HepG2 (cell line): Measurements from ENCODE around the gene EMID1. TPM values are rescaled to one million over a fixed set of nuclear protein-coding genes. Genes with fewer than 3 reads are reported as not detected.

Experiments used
- ARHGAP35 ChIP-seq: sonication (generic); formaldehyde crosslinking; IDR thresholded peaks from 2 replicates; pipeline ENCODE4 v1.9.0; 2022; ENCODE audit warnings: mild to moderate bottlenecking, inconsistent platforms, moderate library complexity, missing genetic modification reagents, borderline replicate concordance
- ATF5 ChIP-seq: sonication (generic); formaldehyde crosslinking; IDR thresholded peaks from 2 replicates; pipeline ENCODE4 v1.4.0; 2020; ENCODE audit warnings: mild to moderate bottlenecking, low read depth, missing genetic modification reagents
- BRCA1 ChIP-seq: sonication (generic); formaldehyde crosslinking; IDR thresholded peaks from 2 replicates; pipeline ENCODE4 v1.4.0; 2020; ENCODE audit warnings: missing genetic modification reagents
- CC2D1A ChIP-seq: sonication (generic); formaldehyde crosslinking; IDR thresholded peaks from 2 replicates; pipeline ENCODE4 v1.8.1; 2023; ENCODE audit warnings: mild to moderate bottlenecking, missing genetic modification reagents
- E2F5 ChIP-seq: sonication (generic); formaldehyde crosslinking; conservative IDR thresholded peaks from 2 replicates; pipeline ENCODE4 v1.4.0; 2020; ENCODE audit warnings: missing genetic modification reagents
- FOXO1 ChIP-seq: sonication (generic); formaldehyde crosslinking; IDR thresholded peaks from 2 replicates; pipeline ENCODE4 v1.4.0; 2020; ENCODE audit warnings: missing genetic modification reagents
- MIER2 ChIP-seq: IDR thresholded peaks from 2 replicates; pipeline ENCODE4 v1.6.1; 2016; ENCODE audit warnings: missing biosample characterization, missing genetic modification reagents
- RAD51 ChIP-seq: fragments of 450-650 bp; IDR thresholded peaks from 2 replicates; pipeline ENCODE4 v1.6.1; 2016; ENCODE audit warnings: borderline replicate concordance
- RORA ChIP-seq: sonication (generic); formaldehyde crosslinking; IDR thresholded peaks from 2 replicates; pipeline ENCODE4 v1.5.0; 2020; ENCODE audit warnings: mild to moderate bottlenecking, missing genetic modification reagents, moderate library complexity
- SIN3A ChIP-seq: IDR thresholded peaks from 2 replicates; pipeline ENCODE4 v1.6.1; 2011; ENCODE audit warnings: low read depth, mild to moderate bottlenecking, control low read depth, low read length, borderline replicate concordance
- SRSF4 ChIP-seq: fragments of 200-400 bp; formaldehyde crosslinking; IDR thresholded peaks from one replicate; pipeline ENCODE4 v1.6.1; 2018; ENCODE audit warnings: mild to moderate bottlenecking, low read depth, low read length, moderate library complexity; ENCODE audit not compliant: poor library complexity, severe bottlenecking
- ZBTB40 ChIP-seq, 2 experiments: fragments of 450-650 bp in 1 of 2; sonication (generic) in 1 of 2; formaldehyde crosslinking in 1 of 2; IDR thresholded peaks; 2 replicates each; pipeline versions ENCODE4 v1.6.1 to v1.8.0; 2016 to 2022; ENCODE audit warnings: antibody characterized with exemption in 1 of 2, mild to moderate bottlenecking in 1 of 2, missing genetic modification reagents in 1 of 2
- ZNF564 ChIP-seq: sonication (generic); formaldehyde crosslinking; IDR thresholded peaks from 2 replicates; pipeline ENCODE4 v1.8.1; 2023; ENCODE audit warnings: mild to moderate bottlenecking, missing genetic modification reagents
- ZZZ3 ChIP-seq: sonication (generic); formaldehyde crosslinking; IDR thresholded peaks from 2 replicates; pipeline ENCODE4 v1.4.0; 2020; ENCODE audit warnings: missing genetic modification reagents, mild to moderate bottlenecking, borderline replicate concordance
- polyA plus RNA-seq, 8 experiments: library from polyadenylated mRNA; depleted of rRNA in 3 of 8; stranded (reverse) in 7 of 8; unstranded in 1 of 8; fragments of >200 nt; fragmentation: Illumina TruSeq in 4 of 8; extraction: Trizol in 4 of 8; gene quantifications; 2 replicates each; pipeline versions ENCODE4 v1.2.1 to v1.2.3, GENCODE V29; 2011 to 2016; ENCODE audit warnings: low read depth in 4 of 8, missing spikeins in 1 of 8, mixed read lengths in 1 of 8; ENCODE audit not compliant: insufficient read depth in 1 of 8
- total RNA-seq, 5 experiments: library from RNA; depleted of rRNA; stranded (reverse); fragments of >200 nt; fragmentation: Illumina TruSeq; extraction: Trizol; gene quantifications; 2 replicates each; pipeline ENCODE4 v1.2.3, GENCODE V29; 2016; ENCODE audit warnings: low read depth in 1 of 5
- TF ChIP-seq, protein P1 (sequence below): sonication (generic); formaldehyde crosslinking; IDR thresholded peaks from 2 replicates; pipeline ENCODE4 v1.4.0; 2020; ENCODE audit warnings: mild to moderate bottlenecking, missing genetic modification reagents, borderline replicate concordance

The EMID1 gene
- total and polyA plus RNA-seq, 2 of the 13 experiments (the other 11 are each of a cell fraction or from before 2014, with no cell fraction given) = 0.45 to 0.82 TPM

DNA sequence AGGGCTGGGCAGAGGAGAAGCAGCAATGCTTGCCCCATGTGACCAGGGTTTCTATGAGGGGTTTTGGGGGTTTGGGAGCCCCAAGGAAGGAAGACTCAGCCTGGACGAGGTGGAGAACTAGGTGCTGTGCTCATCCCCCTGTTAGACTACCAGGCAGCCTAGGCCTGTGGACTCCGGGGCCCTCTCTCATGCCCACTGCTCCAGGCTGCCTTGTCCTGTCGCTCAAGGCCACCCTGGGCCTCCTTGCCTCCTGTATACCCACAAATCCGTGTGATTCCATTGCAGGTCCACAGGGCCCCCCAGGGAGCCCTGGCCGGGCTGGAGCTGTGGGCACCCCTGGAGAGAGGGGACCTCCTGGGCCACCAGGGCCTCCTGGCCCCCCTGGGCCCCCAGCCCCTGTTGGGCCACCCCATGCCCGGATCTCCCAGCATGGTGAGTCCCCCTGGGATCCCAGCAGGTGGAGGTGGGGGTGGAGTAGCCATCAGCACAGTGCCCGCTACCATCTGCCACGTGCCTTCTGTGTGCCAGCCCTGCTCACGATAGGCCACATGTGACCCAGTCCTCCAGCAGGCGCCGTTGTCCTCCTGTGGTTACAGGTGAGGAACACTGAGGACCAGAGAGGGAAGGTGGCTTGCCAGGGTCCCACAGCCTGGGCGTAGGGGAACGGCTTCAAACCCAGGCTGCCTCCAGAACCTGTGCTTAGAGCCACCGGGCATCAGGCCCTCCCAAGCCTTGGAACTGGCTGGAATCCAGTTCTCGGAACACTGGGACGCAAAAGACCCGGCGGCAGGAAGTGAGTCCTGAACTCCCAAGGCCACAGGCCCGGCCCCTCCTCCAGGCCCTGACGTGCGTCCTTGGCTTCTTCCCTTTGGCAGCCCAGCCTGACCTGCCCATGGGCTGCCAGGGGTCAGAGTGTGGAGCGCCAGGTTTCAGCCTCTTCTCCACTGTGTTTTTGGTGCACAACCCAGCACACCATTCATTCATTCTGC is 26.6 kb downstream of the EMID1 start (continued):
- TF ChIP-seq MIER2 (CRISPR knock-in tag) (no peak), BRCA1 (CRISPR knock-in tag) (0 out of 2 replicates have a peak, but pooled peaks have one; percentile 37), SRSF4 (no peak), ATF5 (CRISPR knock-in tag) (no peak), SIN3A (no peak), E2F5 (no peak), FOXO1 (no peak), RAD51 (no peak), CC2D1A (no peak), ARHGAP35 (CRISPR knock-in tag) (peak; percentile 70; the same call in 1 of the 2 replicates), ZNF564 (CRISPR knock-in tag) (no peak), ZBTB40 (IDR thresholded peaks at IDR 0.05) (no peak), ZBTB40 (CRISPR knock-in tag; IDR thresholded peaks at IDR 0.05) (no peak), ZZZ3 (CRISPR knock-in tag) (no peak), RORA (no peak)
- TF ChIP-seq, protein P1, sequence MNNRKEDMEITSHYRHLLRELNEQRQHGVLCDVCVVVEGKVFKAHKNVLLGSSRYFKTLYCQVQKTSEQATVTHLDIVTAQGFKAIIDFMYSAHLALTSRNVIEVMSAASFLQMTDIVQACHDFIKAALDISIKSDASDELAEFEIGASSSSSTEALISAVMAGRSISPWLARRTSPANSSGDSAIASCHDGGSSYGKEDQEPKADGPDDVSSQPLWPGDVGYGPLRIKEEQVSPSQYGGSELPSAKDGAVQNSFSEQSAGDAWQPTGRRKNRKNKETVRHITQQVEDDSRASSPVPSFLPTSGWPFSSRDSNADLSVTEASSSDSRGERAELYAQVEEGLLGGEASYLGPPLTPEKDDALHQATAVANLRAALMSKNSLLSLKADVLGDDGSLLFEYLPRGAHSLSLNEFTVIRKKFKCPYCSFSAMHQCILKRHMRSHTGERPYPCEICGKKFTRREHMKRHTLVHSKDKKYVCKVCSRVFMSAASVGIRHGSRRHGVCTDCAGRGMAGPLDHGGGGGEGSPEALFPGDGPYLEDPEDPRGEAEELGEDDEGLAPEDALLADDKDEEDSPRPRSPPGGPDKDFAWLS (CRISPR knock-in tag) = no peak
